Measurements from ENCODE around the gene KCNIP1. TPM values are rescaled to one million over a fixed set of nuclear protein-coding genes. Genes with fewer than 3 reads are reported as not detected.

Gene KCNIP1
- total RNA-seq, 4 donors from 2014 or later = not detected

DNA sequence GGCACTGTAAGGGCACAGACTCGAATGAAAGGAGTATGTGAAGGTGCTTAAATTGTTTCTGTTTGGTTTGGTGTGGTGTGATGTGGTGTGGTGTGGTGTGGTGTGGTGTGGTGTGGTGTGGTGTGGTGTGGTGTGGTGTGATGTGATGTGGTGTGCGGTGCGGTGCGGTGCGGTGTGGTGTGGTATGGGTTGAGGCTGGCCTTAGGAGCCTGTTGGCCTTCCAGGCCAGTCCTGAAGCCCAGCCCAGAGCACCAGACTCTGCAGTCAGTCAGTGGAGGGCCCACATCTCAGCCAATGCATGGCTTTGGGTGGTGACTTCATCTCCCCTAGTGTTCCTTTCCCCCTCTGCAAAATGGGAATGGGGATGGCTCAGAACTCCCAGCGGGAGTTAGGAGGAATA, 85.8 kb downstream of the KCNIP1 start:
- H3K27ac ChIP-seq = no peak overlapping the region
- H3K27me3 ChIP-seq = no peaks in the 10 kb centered on the region
- no peak for DNase-seq
- H3K4me1 ChIP-seq = no peaks in the 10 kb centered on the region
- TF ChIP-seq POLR2A (IDR thresholded peaks at IDR 0.05) = no peak
- TF ChIP-seq, protein P1, sequence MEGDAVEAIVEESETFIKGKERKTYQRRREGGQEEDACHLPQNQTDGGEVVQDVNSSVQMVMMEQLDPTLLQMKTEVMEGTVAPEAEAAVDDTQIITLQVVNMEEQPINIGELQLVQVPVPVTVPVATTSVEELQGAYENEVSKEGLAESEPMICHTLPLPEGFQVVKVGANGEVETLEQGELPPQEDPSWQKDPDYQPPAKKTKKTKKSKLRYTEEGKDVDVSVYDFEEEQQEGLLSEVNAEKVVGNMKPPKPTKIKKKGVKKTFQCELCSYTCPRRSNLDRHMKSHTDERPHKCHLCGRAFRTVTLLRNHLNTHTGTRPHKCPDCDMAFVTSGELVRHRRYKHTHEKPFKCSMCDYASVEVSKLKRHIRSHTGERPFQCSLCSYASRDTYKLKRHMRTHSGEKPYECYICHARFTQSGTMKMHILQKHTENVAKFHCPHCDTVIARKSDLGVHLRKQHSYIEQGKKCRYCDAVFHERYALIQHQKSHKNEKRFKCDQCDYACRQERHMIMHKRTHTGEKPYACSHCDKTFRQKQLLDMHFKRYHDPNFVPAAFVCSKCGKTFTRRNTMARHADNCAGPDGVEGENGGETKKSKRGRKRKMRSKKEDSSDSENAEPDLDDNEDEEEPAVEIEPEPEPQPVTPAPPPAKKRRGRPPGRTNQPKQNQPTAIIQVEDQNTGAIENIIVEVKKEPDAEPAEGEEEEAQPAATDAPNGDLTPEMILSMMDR (IDR thresholded peaks at IDR 0.05) = no peak
- H3K36me3 ChIP-seq = no peaks in the 10 kb centered on the region
- H3K4me3 ChIP-seq = no peak overlapping the region
- no peaks in the 10 kb centered on the region for H3K9me3 ChIP-seq

DNA sequence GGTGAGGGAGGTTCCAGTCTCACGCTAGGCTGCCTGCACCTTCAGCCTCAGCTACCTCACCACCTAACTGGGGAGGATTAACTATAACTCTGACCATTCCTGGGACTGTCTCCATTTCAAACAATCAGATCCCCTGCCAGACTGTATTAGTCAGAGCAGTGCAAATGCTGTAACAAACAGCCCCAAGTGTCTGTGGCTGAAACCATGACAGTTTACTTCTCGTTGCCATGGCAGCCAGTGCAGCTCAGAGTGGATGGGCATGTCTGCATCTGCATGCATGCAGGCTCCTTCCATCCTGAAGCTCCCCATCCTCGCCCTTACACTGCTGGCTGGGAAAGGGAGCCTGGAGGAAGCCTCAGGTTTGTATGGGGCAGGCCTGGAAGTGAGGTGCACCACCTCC, 86.7 kb downstream of the KCNIP1 start:
- no peaks in the 10 kb centered on the region for H3K4me1 ChIP-seq
- no peak overlapping the region for H3K27ac ChIP-seq
- no peaks in the 10 kb centered on the region for H3K27me3 ChIP-seq
- no peaks in the 10 kb centered on the region for H3K36me3 ChIP-seq
- H3K4me3 ChIP-seq = no peak overlapping the region
- no peak for DNase-seq
- no peak for TF ChIP-seq POLR2A (IDR thresholded peaks at IDR 0.05)
- TF ChIP-seq, protein P1 (IDR thresholded peaks at IDR 0.05) = no peak
- no peaks in the 10 kb centered on the region for H3K9me3 ChIP-seq

DNA sequence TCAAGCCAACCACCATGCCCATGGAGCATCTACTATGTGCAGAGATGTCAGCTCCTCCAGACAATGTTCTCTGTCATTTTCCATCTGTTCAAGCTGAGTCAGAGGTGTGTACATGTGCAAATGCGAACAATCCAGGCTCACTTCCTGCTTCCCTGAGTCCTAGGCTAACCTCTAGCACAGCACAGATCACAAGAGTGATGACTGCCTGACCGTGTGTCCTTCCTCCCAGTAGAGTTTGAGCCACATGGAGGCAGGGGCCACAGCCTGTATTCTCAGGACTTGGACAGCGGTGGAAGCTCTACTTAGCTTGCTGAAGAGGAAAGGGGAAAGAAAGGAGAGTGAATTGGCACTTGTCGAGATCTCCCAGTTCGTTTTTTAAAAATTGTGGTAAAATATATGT, 87.2 kb downstream of the KCNIP1 start:
- H3K27me3 ChIP-seq = no peaks in the 10 kb centered on the region
- no peak overlapping the region for H3K27ac ChIP-seq
- no peak overlapping the region for H3K4me3 ChIP-seq
- TF ChIP-seq, protein P1 (IDR thresholded peaks at IDR 0.05) = no peak
- TF ChIP-seq POLR2A (IDR thresholded peaks at IDR 0.05) = no peak
- no peaks in the 10 kb centered on the region for H3K9me3 ChIP-seq
- no peaks in the 10 kb centered on the region for H3K36me3 ChIP-seq
- DNase-seq = no peak
- no peaks in the 10 kb centered on the region for H3K4me1 ChIP-seq

DNA sequence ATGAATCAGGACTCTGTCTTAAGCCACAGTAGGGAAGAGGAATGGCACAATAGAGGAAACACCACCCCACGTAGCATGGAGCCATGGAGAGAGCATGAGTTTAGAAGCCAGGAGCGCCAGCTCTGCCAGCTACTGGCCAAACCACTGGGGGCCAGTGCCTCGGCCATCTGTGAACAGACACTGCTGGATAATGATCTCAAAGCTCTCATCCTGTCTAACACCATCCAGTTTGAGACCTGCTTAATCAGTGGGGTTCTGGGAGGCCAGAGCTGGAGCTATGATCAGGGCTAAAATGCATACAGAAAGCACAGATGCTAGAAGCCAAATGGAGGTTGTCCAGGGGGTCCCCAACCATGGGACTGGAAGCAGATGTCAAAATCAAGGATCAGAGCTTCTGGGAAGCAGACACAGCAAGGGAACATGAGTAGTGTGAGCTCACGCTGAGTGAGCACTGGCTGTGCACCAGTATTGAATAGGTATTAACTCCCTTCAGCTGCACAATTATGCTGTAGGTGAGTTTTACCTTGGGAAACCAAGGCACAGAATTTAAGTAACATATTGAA, 92.7 kb downstream of the KCNIP1 start:
- Histone ChIP-seq H3K27ac (no peak overlapping the region), H3K36me3 (no peaks in the 10 kb centered on the region), H3K4me1 (peaks cover 0 to 8% (median 0%) of the 10 kb centered on the region in 4 donors), H3K4me3 (no peak overlapping the region), H3K9me3 (no peaks in the 10 kb centered on the region), H3K27me3 (no peaks in the 10 kb centered on the region)
- TF ChIP-seq POLR2A (IDR thresholded peaks at IDR 0.05) = no peak
- TF ChIP-seq, protein P1 (IDR thresholded peaks at IDR 0.05) = no peak
- DNase-seq = no peak

DNA sequence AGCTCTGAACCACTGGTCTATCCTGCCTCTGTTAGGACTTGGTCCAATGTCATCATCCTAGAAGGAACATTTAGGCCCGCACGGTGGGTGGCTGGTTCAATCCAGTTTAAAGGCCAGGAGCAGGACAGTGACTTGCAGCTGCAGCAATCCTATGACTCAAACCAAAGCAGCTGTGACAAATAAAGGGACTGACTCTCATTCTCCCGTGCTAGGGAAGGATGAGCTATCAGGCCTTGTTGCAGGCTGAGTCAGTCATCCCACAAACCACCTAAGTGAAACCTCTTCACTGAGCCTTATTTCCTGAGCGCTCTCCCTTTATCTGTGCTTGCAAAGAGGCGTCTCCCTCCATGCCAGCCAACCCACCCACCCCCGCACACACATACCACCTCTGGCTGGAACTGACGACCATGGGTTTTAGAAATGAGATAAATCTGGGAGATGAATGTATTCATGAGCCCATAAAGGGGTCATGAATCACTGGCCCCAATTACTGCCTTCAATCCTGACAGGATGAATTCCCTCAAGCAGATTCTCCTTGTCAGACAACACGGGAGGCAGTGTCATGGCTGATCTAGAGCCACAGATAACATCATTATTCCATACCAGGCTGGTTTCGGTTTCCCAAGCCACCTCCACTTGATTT, 93.4 kb downstream of the KCNIP1 start:
- peak overlapping the region in 1 of 4 donors; percentile 63 for H3K27ac ChIP-seq
- no peak overlapping the region for H3K4me3 ChIP-seq
- peaks cover 0 to 8% (median 0%) of the 10 kb centered on the region in 4 donors for H3K4me1 ChIP-seq
- TF ChIP-seq, protein P1 (IDR thresholded peaks at IDR 0.05) = no peak
- no peak for TF ChIP-seq POLR2A (IDR thresholded peaks at IDR 0.05)
- H3K27me3 ChIP-seq = no peaks in the 10 kb centered on the region
- H3K36me3 ChIP-seq = no peaks in the 10 kb centered on the region
- no peaks in the 10 kb centered on the region for H3K9me3 ChIP-seq
- no peak for DNase-seq
